ENCODE results near the gene CLDN10. TPM values are rescaled to one million over a fixed set of nuclear protein-coding genes. Genes with fewer than 3 reads are reported as not detected.

Gene CLDN10
- total RNA-seq, 1 donor from 2014 or later: 1.6 TPM

GRCh38 chr13:95530178-95530577 lies 22.3 kb upstream of the CLDN10 start:
- peak; percentile 54 for DNase-seq
- intact Hi-C loops (cut with DNase I): no loop called here

GRCh38 chr13:95533545-95534160 lies 18.9 kb upstream of the CLDN10 start:
- Histone ChIP-seq H3K9me3 (no peaks in the 10 kb centered on the region), H3K4me1 (no peaks in the 10 kb centered on the region), H3K36me3 (no peaks in the 10 kb centered on the region), H3K4me3 (no peak overlapping the region), H3K27me3 (ENCODE audit: low read depth) (no peaks in the 10 kb centered on the region), H3K27ac (no peak overlapping the region)
- DNase-seq: no peak
- ATAC-seq: no peak
- TF ChIP-seq CTCF (IDR thresholded peaks at IDR 0.05): no peak
- intact Hi-C loops (cut with DNase I): no loop called here

More at GRCh38 chr13:95530178-95530577, 22.3 kb upstream of the CLDN10 start:
- H3K27ac ChIP-seq: no peak overlapping the region
- peak; percentile 89 to 94 for ATAC-seq
- no peaks in the 10 kb centered on the region for H3K27me3 ChIP-seq (ENCODE audit: low read depth)
- no peaks in the 10 kb centered on the region for H3K9me3 ChIP-seq
- H3K4me1 ChIP-seq: no peaks in the 10 kb centered on the region
- H3K4me3 ChIP-seq: no peak overlapping the region
- no peak for TF ChIP-seq CTCF (IDR thresholded peaks at IDR 0.05)
- H3K36me3 ChIP-seq: no peaks in the 10 kb centered on the region

GRCh38 chr13:95535243-95535642 lies 17.3 kb upstream of the CLDN10 start:
- Histone ChIP-seq H3K27me3 (ENCODE audit: low read depth) (no peaks in the 10 kb centered on the region), H3K4me3 (no peak overlapping the region), H3K27ac (no peak overlapping the region), H3K4me1 (no peaks in the 10 kb centered on the region), H3K9me3 (no peaks in the 10 kb centered on the region), H3K36me3 (no peaks in the 10 kb centered on the region)
- DNase-seq (no peak), ATAC-seq (peak; percentile 84 to 85)
- intact Hi-C loops (cut with DNase I): no loop called here
- no peak for TF ChIP-seq CTCF (IDR thresholded peaks at IDR 0.05)

GRCh38 chr13:95536632-95537241 lies 15.8 kb upstream of the CLDN10 start:
- no peak for ATAC-seq
- no peaks in the 10 kb centered on the region for H3K4me1 ChIP-seq
- intact Hi-C loops (cut with DNase I): no loop called here
- no peak overlapping the region for H3K27ac ChIP-seq
- no peaks in the 10 kb centered on the region for H3K27me3 ChIP-seq (ENCODE audit: low read depth)
- no peaks in the 10 kb centered on the region for H3K9me3 ChIP-seq
- DNase-seq: no peak
- H3K36me3 ChIP-seq: no peaks in the 10 kb centered on the region
- no peak overlapping the region for H3K4me3 ChIP-seq
- peak; percentile 48 for TF ChIP-seq CTCF (IDR thresholded peaks at IDR 0.05)

GRCh38 chr13:95540888-95541287 lies 11.6 kb upstream of the CLDN10 start:
- no peaks in the 10 kb centered on the region for H3K4me1 ChIP-seq
- peak in 1 of 2 donors; percentile 38 for ATAC-seq

More at GRCh38 chr13:95540888-95541287, 11.6 kb upstream of the CLDN10 start:
- no peak overlapping the region for H3K27ac ChIP-seq
- no peaks in the 10 kb centered on the region for H3K9me3 ChIP-seq
- H3K36me3 ChIP-seq: no peaks in the 10 kb centered on the region
- intact Hi-C loops (cut with DNase I): no loop called here
- H3K4me3 ChIP-seq: no peak overlapping the region
- H3K27me3 ChIP-seq (ENCODE audit: low read depth): no peaks in the 10 kb centered on the region
- no peak for TF ChIP-seq CTCF (IDR thresholded peaks at IDR 0.05)
- DNase-seq: no peak

Data from lower lobe of right lung (tissue), 2 donors.